ENCODE data around the gene PPEF1.

Gene PPEF1

DNA sequence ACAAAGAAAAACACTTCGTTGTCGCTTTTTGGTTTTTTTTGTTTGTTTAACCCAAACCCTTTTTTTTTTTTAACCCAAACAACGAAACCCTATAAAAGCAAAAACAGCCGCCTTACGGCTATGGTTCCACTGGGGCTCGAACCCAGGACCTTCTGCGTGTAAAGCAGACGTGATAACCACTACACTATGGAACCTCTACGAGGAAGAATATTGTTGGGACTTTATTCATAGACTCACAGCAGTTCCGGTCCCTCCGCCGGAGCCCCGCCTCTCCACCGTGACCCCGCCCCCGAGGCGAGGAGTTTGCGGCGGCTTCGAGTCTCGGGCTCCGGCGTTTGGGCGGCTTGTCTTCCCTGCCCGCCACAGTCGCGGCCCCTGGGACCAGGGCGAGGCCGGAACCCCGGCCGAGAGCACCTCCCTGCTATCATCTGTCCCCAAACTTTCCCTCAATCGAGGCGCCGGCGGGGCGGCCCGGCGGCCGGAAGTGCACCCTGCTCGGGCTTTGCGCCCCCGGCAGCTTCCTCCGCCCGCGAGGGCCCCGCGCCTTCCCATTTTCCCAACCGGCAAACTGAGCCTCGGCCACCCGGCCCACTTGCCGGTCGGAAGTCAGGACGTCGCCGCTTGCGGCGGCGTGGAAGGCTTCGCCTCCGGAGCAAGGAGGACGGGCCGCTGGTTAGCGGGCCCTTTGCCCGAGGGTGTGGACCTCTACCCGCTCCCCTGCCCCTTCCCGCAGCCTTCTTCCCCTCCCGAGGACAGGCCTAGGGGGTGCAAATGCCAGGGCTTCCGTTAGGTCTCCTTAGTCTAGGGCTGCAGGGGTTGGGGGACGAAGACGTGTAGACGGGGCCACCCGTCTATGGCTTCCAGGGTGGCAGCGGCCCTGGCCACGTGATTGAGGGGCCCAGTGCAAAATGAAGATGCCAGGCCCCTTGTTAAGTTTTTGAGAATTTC is 32.4 kb upstream of the PPEF1 start:
- H3K27ac ChIP-seq = peak overlapping the region; percentile 88
- TF ChIP-seq, protein P1, sequence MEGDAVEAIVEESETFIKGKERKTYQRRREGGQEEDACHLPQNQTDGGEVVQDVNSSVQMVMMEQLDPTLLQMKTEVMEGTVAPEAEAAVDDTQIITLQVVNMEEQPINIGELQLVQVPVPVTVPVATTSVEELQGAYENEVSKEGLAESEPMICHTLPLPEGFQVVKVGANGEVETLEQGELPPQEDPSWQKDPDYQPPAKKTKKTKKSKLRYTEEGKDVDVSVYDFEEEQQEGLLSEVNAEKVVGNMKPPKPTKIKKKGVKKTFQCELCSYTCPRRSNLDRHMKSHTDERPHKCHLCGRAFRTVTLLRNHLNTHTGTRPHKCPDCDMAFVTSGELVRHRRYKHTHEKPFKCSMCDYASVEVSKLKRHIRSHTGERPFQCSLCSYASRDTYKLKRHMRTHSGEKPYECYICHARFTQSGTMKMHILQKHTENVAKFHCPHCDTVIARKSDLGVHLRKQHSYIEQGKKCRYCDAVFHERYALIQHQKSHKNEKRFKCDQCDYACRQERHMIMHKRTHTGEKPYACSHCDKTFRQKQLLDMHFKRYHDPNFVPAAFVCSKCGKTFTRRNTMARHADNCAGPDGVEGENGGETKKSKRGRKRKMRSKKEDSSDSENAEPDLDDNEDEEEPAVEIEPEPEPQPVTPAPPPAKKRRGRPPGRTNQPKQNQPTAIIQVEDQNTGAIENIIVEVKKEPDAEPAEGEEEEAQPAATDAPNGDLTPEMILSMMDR (conservative IDR thresholded peaks at IDR 0.05) = no peak

GRCh38 chrX:18676050-18676449 is 31.4 kb upstream of the PPEF1 start:
- H3K27ac ChIP-seq = no peak overlapping the region
- TF ChIP-seq, protein P1 (conservative IDR thresholded peaks at IDR 0.05) = no peak

- TF ChIP-seq, protein P1 (conservative IDR thresholded peaks at IDR 0.05) = no peak
- H3K27ac ChIP-seq = no peak overlapping the region
These were observed 31.0 kb upstream of the PPEF1 start for GRCh38 chrX:18676470-18676869.

GRCh38 chrX:18677161-18677869 is 30.1 kb upstream of the PPEF1 start:
- H3K27ac ChIP-seq = no peak overlapping the region
- TF ChIP-seq, protein P1 (conservative IDR thresholded peaks at IDR 0.05) = no peak

DNA sequence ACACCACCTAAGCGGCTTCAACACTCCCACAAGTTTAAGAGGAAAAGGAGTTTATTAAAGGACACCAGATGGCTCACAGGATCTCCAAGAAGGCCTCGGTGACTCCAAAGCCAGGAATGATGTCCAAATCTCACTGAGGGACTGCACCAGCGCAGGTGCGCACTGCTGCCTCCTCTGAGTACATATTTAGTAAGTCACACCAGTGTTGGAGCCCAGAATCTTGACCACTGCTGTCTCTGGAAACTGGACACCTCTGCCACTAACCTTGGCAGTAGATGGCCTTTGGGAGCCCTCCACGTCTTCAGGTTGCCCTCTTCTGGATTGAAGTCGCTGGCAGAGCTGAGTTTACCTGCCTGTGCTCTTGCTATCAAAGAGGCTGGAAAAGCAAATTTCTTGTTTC is 25.4 kb upstream of the PPEF1 start:
- H3K27ac ChIP-seq = no peak overlapping the region
- TF ChIP-seq, protein P1 (conservative IDR thresholded peaks at IDR 0.05) = no peak

DNA sequence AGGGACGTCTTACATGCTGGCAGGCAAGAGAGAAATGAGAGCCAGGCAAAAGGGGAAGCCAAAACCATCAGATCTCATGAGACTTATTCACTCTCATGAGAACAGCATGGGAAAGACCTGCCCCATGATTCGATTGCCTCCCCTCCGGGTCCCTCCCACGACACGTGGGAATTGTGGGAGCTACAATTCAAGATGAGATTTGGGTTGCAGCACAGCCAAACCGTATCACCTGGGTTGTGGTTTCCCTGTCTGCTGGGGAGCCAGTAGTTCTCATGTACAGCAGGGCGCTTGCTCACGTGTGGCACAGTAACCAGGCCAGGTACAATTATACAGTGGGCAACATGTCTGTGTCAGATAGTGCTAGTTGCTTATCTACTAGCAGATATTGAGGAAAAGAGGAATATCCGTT is 24.5 kb upstream of the PPEF1 start:
- TF ChIP-seq, protein P1 (conservative IDR thresholded peaks at IDR 0.05) = no peak
- H3K27ac ChIP-seq = no peak overlapping the region

DNA sequence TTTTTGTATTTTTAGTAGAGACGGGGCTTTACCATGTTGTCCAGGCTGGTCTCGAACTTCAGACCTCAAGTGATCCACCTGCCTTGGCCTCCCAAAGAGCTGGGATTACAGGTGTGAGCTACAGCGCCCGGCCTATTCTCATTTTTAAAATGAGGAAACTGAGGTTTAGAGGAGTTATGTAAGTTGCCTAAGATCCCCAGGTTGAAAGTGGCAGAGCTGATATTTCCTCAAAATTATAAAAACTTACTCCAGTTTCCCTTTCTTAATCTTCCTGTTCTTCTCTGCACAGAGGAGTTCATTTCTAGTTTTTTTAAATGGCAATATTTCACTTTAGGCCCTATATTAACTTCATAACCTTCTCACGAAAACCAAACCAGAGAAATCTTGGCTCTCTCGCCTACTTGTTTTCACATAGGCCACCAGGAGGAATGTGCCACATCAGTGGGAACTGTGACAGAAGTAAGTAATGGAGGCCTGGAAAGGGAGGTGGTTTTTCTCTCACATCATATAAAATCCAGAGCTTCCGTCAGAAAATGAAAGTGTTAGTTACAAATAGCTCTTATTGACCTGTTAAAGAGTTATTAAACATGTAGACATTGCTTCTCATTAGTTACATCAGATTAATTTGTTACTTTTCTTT is 19.5 kb upstream of the PPEF1 start:
- no peak overlapping the region for H3K27ac ChIP-seq
- TF ChIP-seq, protein P1 (conservative IDR thresholded peaks at IDR 0.05) = no peak
